Parathyroid adenoma (tissue), 2 donors: ENCODE results near the gene GPR63.
A peak's percentile ranks its signal among the peaks of the same experiment; 100 is the strongest.

Experiments used
- H2AFZ ChIP-seq: fragments of 300-600 bp; sonication (generic); one replicate; pipeline ENCODE4 v1.7.0; 2017; ENCODE audit warnings: antibody characterized with exemption, mild to moderate bottlenecking
- H3K27ac ChIP-seq: fragments of 300-600 bp; sonication (generic); one replicate; pipeline ENCODE4 v1.7.0; 2017
- H3K27me3 ChIP-seq: fragments of 300-600 bp; sonication (generic); one replicate; pipeline ENCODE4 v1.7.0; 2017; ENCODE audit warnings: low read length; ENCODE audit not compliant: control insufficient read depth, insufficient read depth
- H3K36me3 ChIP-seq: fragments of 300-600 bp; sonication (generic); one replicate; pipeline ENCODE4 v1.7.0; 2017; ENCODE audit warnings: low read length; ENCODE audit not compliant: control insufficient read depth, insufficient read depth
- H3K4me1 ChIP-seq: fragments of 300-600 bp; sonication (generic); one replicate; pipeline ENCODE4 v1.7.0; 2017; ENCODE audit warnings: control low read depth
- H3K4me2 ChIP-seq: fragments of 300-600 bp; sonication (generic); one replicate; pipeline ENCODE4 v1.7.0; 2017; ENCODE audit warnings: low read length
- H3K4me3 ChIP-seq: fragments of 300-600 bp; sonication (generic); one replicate; pipeline ENCODE4 v1.7.0; 2017; ENCODE audit warnings: low read depth, low read length
- H3K79me2 ChIP-seq: fragments of 300-600 bp; sonication (generic); one replicate; pipeline ENCODE4 v1.7.0; 2017; ENCODE audit warnings: control low read depth
- H3K9ac ChIP-seq: fragments of 300-600 bp; sonication (generic); one replicate; pipeline ENCODE4 v1.7.0; 2017; ENCODE audit warnings: mild to moderate bottlenecking
- H3K9me3 ChIP-seq: fragments of 300-600 bp; sonication (generic); one replicate; pipeline ENCODE4 v1.7.0; 2017; ENCODE audit warnings: low read length; ENCODE audit not compliant: control insufficient read depth
- TF ChIP-seq, protein P1 (sequence below): fragments of 300-600 bp; sonication (generic); IDR thresholded peaks from one replicate; pipeline ENCODE4 v1.7.0; 2017; ENCODE audit warnings: antibody characterized with exemption, mild to moderate bottlenecking
- donor health status: primary hyperparathyroidism.

The GPR63 gene

GRCh38 chr6:96816301-96816817 lies 20.9 kb downstream of the GPR63 start:
- no peak overlapping the region for H3K9ac ChIP-seq
- H3K36me3 ChIP-seq, result no peaks in the 10 kb centered on the region
- no peaks in the 10 kb centered on the region for H3K9me3 ChIP-seq
- no peak overlapping the region for H3K27ac ChIP-seq
- no peaks in the 10 kb centered on the region for H3K79me2 ChIP-seq
- no peak overlapping the region for H3K4me3 ChIP-seq
- no peak overlapping the region for H3K4me2 ChIP-seq
- peaks cover 3% of the 10 kb centered on the region for H3K4me1 ChIP-seq
- H3K27me3 ChIP-seq, result no peaks in the 10 kb centered on the region
- H2AFZ ChIP-seq, result peak overlapping the region; percentile 45
- TF ChIP-seq, protein P1, sequence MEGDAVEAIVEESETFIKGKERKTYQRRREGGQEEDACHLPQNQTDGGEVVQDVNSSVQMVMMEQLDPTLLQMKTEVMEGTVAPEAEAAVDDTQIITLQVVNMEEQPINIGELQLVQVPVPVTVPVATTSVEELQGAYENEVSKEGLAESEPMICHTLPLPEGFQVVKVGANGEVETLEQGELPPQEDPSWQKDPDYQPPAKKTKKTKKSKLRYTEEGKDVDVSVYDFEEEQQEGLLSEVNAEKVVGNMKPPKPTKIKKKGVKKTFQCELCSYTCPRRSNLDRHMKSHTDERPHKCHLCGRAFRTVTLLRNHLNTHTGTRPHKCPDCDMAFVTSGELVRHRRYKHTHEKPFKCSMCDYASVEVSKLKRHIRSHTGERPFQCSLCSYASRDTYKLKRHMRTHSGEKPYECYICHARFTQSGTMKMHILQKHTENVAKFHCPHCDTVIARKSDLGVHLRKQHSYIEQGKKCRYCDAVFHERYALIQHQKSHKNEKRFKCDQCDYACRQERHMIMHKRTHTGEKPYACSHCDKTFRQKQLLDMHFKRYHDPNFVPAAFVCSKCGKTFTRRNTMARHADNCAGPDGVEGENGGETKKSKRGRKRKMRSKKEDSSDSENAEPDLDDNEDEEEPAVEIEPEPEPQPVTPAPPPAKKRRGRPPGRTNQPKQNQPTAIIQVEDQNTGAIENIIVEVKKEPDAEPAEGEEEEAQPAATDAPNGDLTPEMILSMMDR, result no peak

- Histone ChIP-seq H3K9me3 (no peaks in the 10 kb centered on the region), H3K27ac (no peak overlapping the region), H3K36me3 (no peaks in the 10 kb centered on the region), H3K27me3 (no peaks in the 10 kb centered on the region), H3K4me3 (no peak overlapping the region), H2AFZ (no peak overlapping the region), H3K9ac (no peak overlapping the region), H3K4me1 (peaks cover 3% of the 10 kb centered on the region), H3K4me2 (no peak overlapping the region), H3K79me2 (no peaks in the 10 kb centered on the region)
- TF ChIP-seq, protein P1, result no peak
Measured at GRCh38 chr6:96814625-96815024, 22.7 kb downstream of the GPR63 start.

GRCh38 chr6:96812077-96812703 lies 25.1 kb downstream of the GPR63 start:
- Histone ChIP-seq H3K4me3 (no peak overlapping the region), H3K27ac (no peak overlapping the region), H3K4me1 (peaks cover 3% of the 10 kb centered on the region), H3K9me3 (no peaks in the 10 kb centered on the region), H2AFZ (no peak overlapping the region), H3K4me2 (no peak overlapping the region), H3K79me2 (no peaks in the 10 kb centered on the region), H3K9ac (no peak overlapping the region), H3K36me3 (no peaks in the 10 kb centered on the region), H3K27me3 (no peaks in the 10 kb centered on the region)
- TF ChIP-seq, protein P1, result no peak

- H2AFZ ChIP-seq, result no peak overlapping the region
- H3K27me3 ChIP-seq, result no peaks in the 10 kb centered on the region
- no peaks in the 10 kb centered on the region for H3K9me3 ChIP-seq
- H3K9ac ChIP-seq, result no peak overlapping the region
- no peaks in the 10 kb centered on the region for H3K79me2 ChIP-seq
- peaks cover 3% of the 10 kb centered on the region for H3K4me1 ChIP-seq
- TF ChIP-seq, protein P1, result no peak
- no peak overlapping the region for H3K27ac ChIP-seq
- no peak overlapping the region for H3K4me3 ChIP-seq
- H3K36me3 ChIP-seq, result no peaks in the 10 kb centered on the region
- no peak overlapping the region for H3K4me2 ChIP-seq
Measured at GRCh38 chr6:96811670-96812069, 25.6 kb downstream of the GPR63 start.

DNA sequence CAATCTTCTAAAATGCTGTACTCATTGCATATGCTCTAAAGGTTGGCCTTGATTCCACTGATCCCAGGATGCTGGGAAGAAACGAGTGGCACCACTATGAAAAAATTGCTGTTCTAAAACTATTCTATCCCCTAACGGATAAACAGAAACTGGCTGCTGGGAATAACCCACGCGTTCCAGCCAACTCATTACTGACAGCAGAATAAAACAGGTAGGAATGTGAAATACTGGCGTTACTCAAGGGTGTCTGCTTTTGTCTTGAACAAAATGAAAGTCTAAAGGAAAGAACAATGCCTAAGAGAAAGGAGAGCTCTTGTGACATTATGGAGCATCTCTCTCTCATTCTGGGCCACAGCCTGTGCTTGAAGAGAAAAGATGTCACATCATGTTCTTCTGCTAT lies 26.1 kb downstream of the GPR63 start:
- TF ChIP-seq, protein P1, result no peak
- H3K27me3 ChIP-seq, result no peaks in the 10 kb centered on the region
- peaks cover under 1% of the 10 kb centered on the region for H3K4me1 ChIP-seq
- H3K4me2 ChIP-seq, result no peak overlapping the region
- no peaks in the 10 kb centered on the region for H3K79me2 ChIP-seq
- H3K27ac ChIP-seq, result no peak overlapping the region
- H3K9ac ChIP-seq, result no peak overlapping the region
- no peaks in the 10 kb centered on the region for H3K9me3 ChIP-seq
- no peak overlapping the region for H3K4me3 ChIP-seq
- no peaks in the 10 kb centered on the region for H3K36me3 ChIP-seq
- H2AFZ ChIP-seq, result no peak overlapping the region
